Measurements from ENCODE around the gene RBBP8.

The RBBP8 gene

GRCh38 chr18:22914633-22915032, 18.5 kb upstream of the RBBP8 start:
- peaks cover 1% of the 10 kb centered on the region; the same call in 1 of the 2 replicates for H3K4me1 ChIP-seq (ENCODE audit: control insufficient read depth, insufficient read depth, low read length)
- H3K36me3 ChIP-seq (ENCODE audit: control insufficient read depth, insufficient read depth, low read length): no peaks in the 10 kb centered on the region
- DNase-seq (ENCODE audit: low read depth, low spot score): no peak
- no peaks in the 10 kb centered on the region for H3K27me3 ChIP-seq (ENCODE audit: control insufficient read depth, insufficient read depth, low read length)
- no peak overlapping the region for H3K27ac ChIP-seq (ENCODE audit: low read length)
- no peaks in the 10 kb centered on the region for H3K9me3 ChIP-seq (ENCODE audit: control insufficient read depth, insufficient read depth, low read length)
- no peak overlapping the region for H3K4me3 ChIP-seq (ENCODE audit: low read length)
- 100% methylated on average over 1 of the region's 3 CpGs for WGBS (ENCODE audit: insufficient coverage, insufficient read length)

GRCh38 chr18:22915337-22915736, 17.8 kb upstream of the RBBP8 start:
- Histone ChIP-seq H3K4me1 (ENCODE audit: control insufficient read depth, insufficient read depth, low read length) (peaks cover 1% of the 10 kb centered on the region; the same call in 1 of the 2 replicates), H3K27ac (ENCODE audit: low read length) (no peak overlapping the region), H3K27me3 (ENCODE audit: control insufficient read depth, insufficient read depth, low read length) (no peaks in the 10 kb centered on the region), H3K36me3 (ENCODE audit: control insufficient read depth, insufficient read depth, low read length) (no peaks in the 10 kb centered on the region), H3K9me3 (ENCODE audit: control insufficient read depth, insufficient read depth, low read length) (no peaks in the 10 kb centered on the region), H3K4me3 (ENCODE audit: low read length) (no peak overlapping the region)
- no peak for DNase-seq (ENCODE audit: low read depth, low spot score)

GRCh38 chr18:22921772-22922171, 11.4 kb upstream of the RBBP8 start:
- no CpG with 5 or more reads among the region's 3 CpGs for WGBS (ENCODE audit: insufficient coverage, insufficient read length)
- no peaks in the 10 kb centered on the region for H3K27me3 ChIP-seq (ENCODE audit: control insufficient read depth, insufficient read depth, low read length)
- H3K36me3 ChIP-seq (ENCODE audit: control insufficient read depth, insufficient read depth, low read length): no peaks in the 10 kb centered on the region
- H3K4me3 ChIP-seq (ENCODE audit: low read length): no peak overlapping the region
- no peak for DNase-seq (ENCODE audit: low read depth, low spot score)
- no peaks in the 10 kb centered on the region for H3K9me3 ChIP-seq (ENCODE audit: control insufficient read depth, insufficient read depth, low read length)
- H3K27ac ChIP-seq (ENCODE audit: low read length): no peak overlapping the region
- H3K4me1 ChIP-seq (ENCODE audit: control insufficient read depth, insufficient read depth, low read length): no peaks in the 10 kb centered on the region

- no peaks in the 10 kb centered on the region for H3K9me3 ChIP-seq (ENCODE audit: control insufficient read depth, insufficient read depth, low read length)
- no peak overlapping the region for H3K27ac ChIP-seq (ENCODE audit: low read length)
- H3K36me3 ChIP-seq (ENCODE audit: control insufficient read depth, insufficient read depth, low read length): no peaks in the 10 kb centered on the region
- H3K4me1 ChIP-seq (ENCODE audit: control insufficient read depth, insufficient read depth, low read length): no peaks in the 10 kb centered on the region
- no peaks in the 10 kb centered on the region for H3K27me3 ChIP-seq (ENCODE audit: control insufficient read depth, insufficient read depth, low read length)
- H3K4me3 ChIP-seq (ENCODE audit: low read length): no peak overlapping the region
- no peak for DNase-seq (ENCODE audit: low read depth, low spot score)
- WGBS (ENCODE audit: insufficient coverage, insufficient read length): no CpG with 5 or more reads among the region's 2 CpGs
These were observed 8.5 kb upstream of the RBBP8 start for GRCh38 chr18:22924589-22924988.

GRCh38 chr18:22926454-22926853, 6.7 kb upstream of the RBBP8 start:
- Histone ChIP-seq H3K4me3 (ENCODE audit: low read length) (no peak overlapping the region), H3K27me3 (ENCODE audit: control insufficient read depth, insufficient read depth, low read length) (no peaks in the 10 kb centered on the region), H3K4me1 (ENCODE audit: control insufficient read depth, insufficient read depth, low read length) (no peaks in the 10 kb centered on the region), H3K36me3 (ENCODE audit: control insufficient read depth, insufficient read depth, low read length) (no peaks in the 10 kb centered on the region), H3K27ac (ENCODE audit: low read length) (no peak overlapping the region), H3K9me3 (ENCODE audit: control insufficient read depth, insufficient read depth, low read length) (no peaks in the 10 kb centered on the region)
- no peak for DNase-seq (ENCODE audit: low read depth, low spot score)
- WGBS (ENCODE audit: insufficient coverage, insufficient read length): 100% methylated on average over 1 of the region's 4 CpGs

GRCh38 chr18:22928339-22928738, 4.8 kb upstream of the RBBP8 start:
- H3K4me3 ChIP-seq (ENCODE audit: low read length): no peak overlapping the region
- H3K36me3 ChIP-seq (ENCODE audit: control insufficient read depth, insufficient read depth, low read length): no peaks in the 10 kb centered on the region
- no peaks in the 10 kb centered on the region for H3K27me3 ChIP-seq (ENCODE audit: control insufficient read depth, insufficient read depth, low read length)
- no peaks in the 10 kb centered on the region for H3K9me3 ChIP-seq (ENCODE audit: control insufficient read depth, insufficient read depth, low read length)
- H3K4me1 ChIP-seq (ENCODE audit: control insufficient read depth, insufficient read depth, low read length): no peaks in the 10 kb centered on the region
- WGBS (ENCODE audit: insufficient coverage, insufficient read length): 100% methylated on average over 1 of the region's 3 CpGs
- H3K27ac ChIP-seq (ENCODE audit: low read length): no peak overlapping the region
- DNase-seq (ENCODE audit: low read depth, low spot score): no peak

GRCh38 chr18:22930089-22930713, 2.9 kb upstream of the RBBP8 start:
- H3K36me3 ChIP-seq (ENCODE audit: control insufficient read depth, insufficient read depth, low read length): no peaks in the 10 kb centered on the region
- no peak overlapping the region for H3K27ac ChIP-seq (ENCODE audit: low read length)
- H3K4me1 ChIP-seq (ENCODE audit: control insufficient read depth, insufficient read depth, low read length): no peaks in the 10 kb centered on the region
- no peaks in the 10 kb centered on the region for H3K9me3 ChIP-seq (ENCODE audit: control insufficient read depth, insufficient read depth, low read length)
- DNase-seq (ENCODE audit: low read depth, low spot score): peak; percentile 67
- H3K4me3 ChIP-seq (ENCODE audit: low read length): no peak overlapping the region
- H3K27me3 ChIP-seq (ENCODE audit: control insufficient read depth, insufficient read depth, low read length): no peaks in the 10 kb centered on the region
- no CpG with 5 or more reads among the region's 2 CpGs for WGBS (ENCODE audit: insufficient coverage, insufficient read length)

- Histone ChIP-seq H3K9me3 (ENCODE audit: control insufficient read depth, insufficient read depth, low read length) (no peaks in the 10 kb centered on the region), H3K4me3 (ENCODE audit: low read length) (peak overlapping the region; percentile 79; the same call in 1 of the 2 replicates), H3K4me1 (ENCODE audit: control insufficient read depth, insufficient read depth, low read length) (no peaks in the 10 kb centered on the region), H3K27ac (ENCODE audit: low read length) (no peak overlapping the region), H3K27me3 (ENCODE audit: control insufficient read depth, insufficient read depth, low read length) (no peaks in the 10 kb centered on the region), H3K36me3 (ENCODE audit: control insufficient read depth, insufficient read depth, low read length) (no peaks in the 10 kb centered on the region)
- WGBS (ENCODE audit: insufficient coverage, insufficient read length): no CpG with 5 or more reads among the region's 17 CpGs
- no peak for DNase-seq (ENCODE audit: low read depth, low spot score)
These were observed 283 bp upstream of the RBBP8 start for GRCh38 chr18:22932885-22933205.

GRCh38 chr18:22933966-22934423, 867 bp downstream of the RBBP8 start:
- DNase-seq (ENCODE audit: low read depth, low spot score): no peak
- no peaks in the 10 kb centered on the region for H3K9me3 ChIP-seq (ENCODE audit: control insufficient read depth, insufficient read depth, low read length)
- WGBS (ENCODE audit: insufficient coverage, insufficient read length): no CpG with 5 or more reads among the region's 16 CpGs
- H3K4me1 ChIP-seq (ENCODE audit: control insufficient read depth, insufficient read depth, low read length): no peaks in the 10 kb centered on the region
- peak overlapping the region; percentile 79; the same call in 1 of the 2 replicates for H3K4me3 ChIP-seq (ENCODE audit: low read length)
- H3K27me3 ChIP-seq (ENCODE audit: control insufficient read depth, insufficient read depth, low read length): no peaks in the 10 kb centered on the region
- H3K36me3 ChIP-seq (ENCODE audit: control insufficient read depth, insufficient read depth, low read length): 0 out of 2 replicates have a peak, but pooled peaks cover 2% of the 10 kb centered on the region
- no peak overlapping the region for H3K27ac ChIP-seq (ENCODE audit: low read length)

- no peak for DNase-seq (ENCODE audit: low read depth, low spot score)
- H3K27ac ChIP-seq (ENCODE audit: low read length): no peak overlapping the region
- no peaks in the 10 kb centered on the region for H3K4me1 ChIP-seq (ENCODE audit: control insufficient read depth, insufficient read depth, low read length)
- H3K9me3 ChIP-seq (ENCODE audit: control insufficient read depth, insufficient read depth, low read length): no peaks in the 10 kb centered on the region
- no peak overlapping the region for H3K4me3 ChIP-seq (ENCODE audit: low read length)
- no CpG with 5 or more reads among the region's 1 CpG for WGBS (ENCODE audit: insufficient coverage, insufficient read length)
- H3K36me3 ChIP-seq (ENCODE audit: control insufficient read depth, insufficient read depth, low read length): 0 out of 2 replicates have a peak, but pooled peaks cover 2% of the 10 kb centered on the region
- no peaks in the 10 kb centered on the region for H3K27me3 ChIP-seq (ENCODE audit: control insufficient read depth, insufficient read depth, low read length)
These were observed 1.7 kb downstream of the RBBP8 start for GRCh38 chr18:22934789-22935188.

- Histone ChIP-seq H3K4me1 (ENCODE audit: control insufficient read depth, insufficient read depth, low read length) (no peaks in the 10 kb centered on the region), H3K27me3 (ENCODE audit: control insufficient read depth, insufficient read depth, low read length) (no peaks in the 10 kb centered on the region), H3K9me3 (ENCODE audit: control insufficient read depth, insufficient read depth, low read length) (no peaks in the 10 kb centered on the region), H3K27ac (ENCODE audit: low read length) (no peak overlapping the region), H3K36me3 (ENCODE audit: control insufficient read depth, insufficient read depth, low read length) (0 out of 2 replicates have a peak, but pooled peaks cover 2% of the 10 kb centered on the region), H3K4me3 (ENCODE audit: low read length) (no peak overlapping the region)
- no CpG with 5 or more reads among the region's 1 CpG for WGBS (ENCODE audit: insufficient coverage, insufficient read length)
- DNase-seq (ENCODE audit: low read depth, low spot score): no peak
These were observed 2.3 kb downstream of the RBBP8 start for GRCh38 chr18:22935431-22935830.

Measured in iPS DF 6.9 (cell line).